GM18499 (cell line): ENCODE data around the gene LY6G6F.

Experiments
- ATAC-seq: cut with Tn5 transposase; IDR thresholded peaks from one replicate; pipeline ENCODE4 v1.9.1; 2021; ENCODE audit warnings: moderate number of reproducible peaks; ENCODE audit not compliant: insufficient read depth, unreplicated experiment

Gene LY6G6F, protein sequence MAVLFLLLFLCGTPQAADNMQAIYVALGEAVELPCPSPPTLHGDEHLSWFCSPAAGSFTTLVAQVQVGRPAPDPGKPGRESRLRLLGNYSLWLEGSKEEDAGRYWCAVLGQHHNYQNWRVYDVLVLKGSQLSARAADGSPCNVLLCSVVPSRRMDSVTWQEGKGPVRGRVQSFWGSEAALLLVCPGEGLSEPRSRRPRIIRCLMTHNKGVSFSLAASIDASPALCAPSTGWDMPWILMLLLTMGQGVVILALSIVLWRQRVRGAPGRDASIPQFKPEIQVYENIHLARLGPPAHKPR

DNA sequence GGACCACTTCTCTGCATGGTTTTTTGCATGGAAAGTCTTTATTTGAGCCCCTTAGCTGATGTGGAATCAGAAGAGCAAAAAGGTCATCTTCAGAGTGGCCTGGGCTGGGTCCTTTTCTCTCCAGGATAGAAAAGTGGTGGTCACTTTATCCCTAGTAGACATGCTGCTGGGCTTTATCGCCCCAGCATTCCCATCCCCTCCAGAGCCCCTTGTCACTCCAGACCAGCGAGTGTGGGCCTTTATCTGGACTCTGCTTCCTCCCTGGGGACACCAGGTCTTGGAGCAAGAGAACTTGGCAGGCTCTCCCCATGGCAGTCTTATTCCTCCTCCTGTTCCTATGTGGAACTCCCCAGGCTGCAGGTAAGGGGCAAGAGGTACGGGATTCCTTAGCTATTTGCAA lies at the start of gene LY6G6F:
LY6G6F (plus strand) TSS at position 268 of the 400 bp plus-strand sequence; CDS start at position 309, 41 bp downstream.
- no peak for ATAC-seq

DNA sequence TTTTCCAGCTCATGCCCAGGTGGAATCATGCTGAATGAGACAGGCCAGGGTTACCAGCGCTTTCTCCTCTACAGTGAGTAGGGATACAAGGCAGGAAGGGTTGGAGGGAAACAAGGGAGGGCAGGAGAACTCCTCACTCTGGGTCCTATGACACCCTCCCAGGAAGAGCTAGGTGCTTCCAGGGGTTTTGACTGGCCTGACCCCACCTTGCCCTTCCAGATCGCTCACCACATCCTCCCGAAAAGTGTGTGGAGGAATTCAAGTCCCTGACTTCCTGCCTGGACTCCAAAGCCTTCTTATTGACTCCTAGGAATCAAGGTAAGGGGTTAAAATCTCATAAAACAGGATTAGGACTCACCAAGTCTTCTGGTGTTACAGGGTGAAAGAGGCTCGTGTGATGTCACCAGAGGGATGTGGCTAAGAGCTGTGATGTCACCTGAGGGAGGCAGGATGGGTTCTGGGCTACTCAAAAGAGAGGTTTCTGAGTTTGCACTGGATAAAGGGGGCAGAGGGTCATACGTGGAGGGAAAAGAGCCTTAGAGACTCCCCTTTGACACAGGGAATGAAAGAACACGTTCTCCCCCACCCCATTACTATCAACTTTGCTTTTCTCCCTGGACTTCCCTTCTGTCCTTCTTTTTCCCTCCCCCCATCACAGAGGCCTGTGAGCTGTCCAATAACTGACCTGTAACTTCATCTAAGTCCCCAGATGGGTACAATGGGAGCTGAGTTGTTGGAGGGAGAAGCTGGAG lies 49.1 kb upstream of the LY6G6F start:
- no peak for ATAC-seq

DNA sequence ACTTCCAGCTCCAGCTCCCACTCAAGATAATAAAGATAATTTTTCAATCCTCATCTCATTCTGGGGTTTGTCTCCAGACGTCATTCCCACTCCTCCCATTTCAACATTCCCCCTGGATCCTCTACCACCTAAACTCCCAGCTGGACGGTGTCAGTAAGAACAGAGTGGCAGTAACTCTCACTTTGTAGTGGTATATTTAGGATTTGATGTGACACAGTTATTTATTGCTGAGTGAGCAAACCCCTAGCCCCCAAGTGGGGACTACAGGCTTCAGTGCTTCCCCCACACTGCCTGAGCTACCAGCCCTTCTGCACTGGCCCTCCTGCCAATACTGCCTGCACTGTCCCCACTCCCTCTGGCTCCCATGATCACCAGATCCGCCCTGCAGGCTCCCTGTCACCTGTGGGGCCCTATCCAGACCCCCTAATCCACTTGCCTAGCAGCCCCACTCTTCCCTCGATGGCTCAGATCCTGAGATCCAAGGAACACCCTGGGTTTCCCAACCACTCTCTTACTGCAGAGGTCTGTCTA lies 48.4 kb upstream of the LY6G6F start:
- ATAC-seq = no peak

DNA sequence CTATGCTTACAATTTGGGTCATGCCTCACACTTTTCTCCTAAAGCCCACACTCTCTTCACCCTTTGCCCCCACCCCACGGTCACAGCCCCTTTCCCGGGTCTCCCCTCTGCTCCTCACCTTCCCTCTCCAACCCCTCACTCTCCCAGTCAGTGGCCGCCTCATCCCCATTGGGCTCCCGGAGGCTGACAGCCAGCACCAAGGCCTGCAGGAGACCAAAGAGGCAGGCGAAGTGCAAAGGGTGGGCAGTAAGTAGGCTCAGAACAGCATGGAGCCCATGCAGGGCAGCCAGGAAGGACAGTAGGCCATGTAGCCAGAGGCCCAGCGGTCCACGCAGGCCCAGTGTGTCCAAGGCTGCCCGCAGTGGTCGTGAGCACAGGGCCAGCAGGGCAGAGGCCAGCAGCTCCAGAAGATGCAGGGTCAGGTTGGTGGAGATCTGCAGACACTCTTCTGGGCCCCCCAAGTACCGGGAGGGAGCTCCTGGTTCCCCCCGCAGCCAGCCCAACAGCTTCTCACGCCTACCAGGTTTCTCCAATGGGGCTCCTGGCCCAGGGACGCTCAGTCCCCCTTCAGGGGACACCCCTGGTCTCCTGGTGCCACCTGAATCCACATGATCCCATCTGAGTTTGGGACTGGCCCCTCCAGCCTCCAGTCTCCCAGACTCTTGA lies 47.5 kb upstream of the LY6G6F start:
- ATAC-seq = no peak

DNA sequence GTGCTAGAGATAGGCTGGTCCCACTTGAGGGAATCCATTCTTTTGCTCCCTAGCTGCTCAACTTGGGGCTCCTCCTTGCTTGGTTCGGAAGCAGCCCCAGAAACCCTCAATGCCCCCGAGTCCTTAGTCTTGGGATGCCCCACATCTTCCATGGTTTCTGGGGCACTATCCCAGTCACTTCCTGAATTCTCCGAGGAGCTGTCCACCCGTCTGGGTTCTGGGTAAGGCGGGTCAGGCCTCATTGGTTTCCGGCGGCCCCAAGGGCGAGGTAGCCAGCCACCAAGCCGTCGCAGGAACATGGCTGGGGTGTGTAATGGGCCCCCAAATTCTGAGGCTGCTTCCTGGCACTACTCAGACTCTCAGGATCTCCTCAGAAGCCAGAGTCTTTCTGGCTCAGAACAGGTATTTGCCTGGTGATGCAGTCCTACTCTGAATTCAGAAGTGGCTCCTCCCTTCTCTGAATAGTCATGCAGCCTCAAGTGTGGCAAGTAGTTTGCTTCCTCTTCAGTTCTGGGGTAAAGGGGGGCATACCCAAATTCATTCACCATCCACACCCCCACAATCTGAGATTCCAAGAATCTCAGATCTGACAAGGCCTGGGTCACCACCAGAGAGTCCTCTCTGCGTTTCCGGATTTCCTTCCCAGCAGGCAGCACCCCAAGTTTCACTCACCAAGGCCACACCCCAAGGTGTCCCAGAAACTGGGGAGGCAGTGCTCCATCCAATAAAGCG lies 46.9 kb upstream of the LY6G6F start:
- ATAC-seq = no peak

DNA sequence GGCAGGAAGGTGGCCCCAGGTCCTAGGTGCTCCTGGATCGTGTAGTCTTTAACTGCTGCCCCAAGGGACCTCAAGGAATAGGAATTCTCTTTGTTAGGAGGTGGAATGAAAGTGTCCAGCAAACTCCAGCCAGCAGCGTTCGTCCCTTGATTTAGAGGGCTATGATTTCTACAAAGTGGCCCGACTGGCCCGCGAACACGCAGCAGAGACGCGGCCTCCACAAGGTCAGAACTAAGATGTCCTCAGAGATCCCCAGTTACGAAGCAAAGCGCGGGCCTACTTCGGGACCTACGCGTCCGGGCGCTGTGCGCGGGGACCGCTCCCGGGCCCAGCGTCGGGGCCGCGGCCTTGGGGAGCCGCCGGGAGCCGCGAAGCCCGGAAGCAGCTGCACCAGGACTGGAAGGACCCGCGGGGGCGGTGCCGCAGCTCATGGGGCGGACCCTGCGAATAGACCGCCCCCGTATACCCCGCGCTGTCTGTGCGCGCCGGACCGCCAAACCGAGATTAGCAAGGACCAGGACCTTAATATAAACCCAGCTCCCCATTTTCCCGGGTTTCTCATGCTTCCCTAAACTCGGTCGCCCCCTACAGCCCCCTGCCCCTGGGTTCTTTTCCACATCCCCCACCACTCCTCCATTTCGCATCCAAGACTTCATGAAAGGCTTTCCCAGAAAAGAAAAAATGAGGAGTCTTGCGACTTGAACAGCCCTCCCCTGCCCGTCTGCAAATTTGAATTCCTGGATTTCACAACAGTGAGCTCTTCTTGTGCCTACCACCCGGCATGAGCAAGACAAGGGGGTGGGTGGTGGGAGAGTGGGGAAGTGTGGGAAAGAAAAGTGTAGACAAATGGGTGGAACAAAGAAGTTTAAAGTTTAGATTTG lies 46.0 kb upstream of the LY6G6F start, which contains the start of gene C6orf47:
C6orf47 (minus strand) TSS at position 398 of the 881 bp plus-strand sequence. CDS start 831 bp downstream, outside the sequence.
- no peak for ATAC-seq

DNA sequence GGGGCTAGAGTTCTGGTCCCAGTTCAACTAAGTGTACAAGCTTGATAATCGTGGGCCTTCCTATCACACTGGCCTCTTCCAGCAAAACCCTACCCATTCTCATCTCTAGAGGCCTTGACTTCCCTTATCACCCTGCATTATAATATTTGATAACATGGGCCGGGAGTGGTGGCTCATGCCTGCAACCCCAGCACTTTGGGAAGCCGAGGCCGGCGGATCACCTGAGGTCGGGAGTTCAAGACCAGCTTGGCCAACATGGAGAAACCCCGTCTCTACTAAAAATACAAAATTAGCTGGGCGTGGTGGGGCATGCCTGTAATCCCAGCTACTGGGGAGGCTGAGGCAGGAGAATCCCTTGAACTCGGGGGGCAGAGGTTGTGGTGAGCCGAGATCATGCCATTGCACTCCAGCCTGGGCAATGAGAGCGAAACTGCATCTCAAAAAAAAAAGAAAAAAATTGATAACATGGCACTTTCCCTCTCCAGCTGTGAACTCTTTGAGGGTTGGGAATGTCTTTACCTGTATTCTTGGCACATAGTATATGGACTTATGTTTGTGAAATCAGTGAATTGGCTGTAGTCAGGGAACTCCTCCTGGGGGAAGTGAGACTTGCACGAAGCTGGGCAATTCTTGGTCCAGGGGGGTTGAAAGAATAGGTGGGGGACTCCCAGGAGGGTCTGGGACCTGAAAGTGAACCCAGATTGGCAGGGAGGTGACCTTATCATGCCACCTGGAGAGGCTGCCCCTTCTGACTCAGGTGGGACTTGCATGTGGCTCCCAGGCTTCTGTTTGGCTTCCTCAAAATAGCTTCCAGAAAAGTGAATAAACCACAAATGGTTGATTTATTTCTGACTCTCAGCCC lies 45.2 kb upstream of the LY6G6F start:
- no peak for ATAC-seq

DNA sequence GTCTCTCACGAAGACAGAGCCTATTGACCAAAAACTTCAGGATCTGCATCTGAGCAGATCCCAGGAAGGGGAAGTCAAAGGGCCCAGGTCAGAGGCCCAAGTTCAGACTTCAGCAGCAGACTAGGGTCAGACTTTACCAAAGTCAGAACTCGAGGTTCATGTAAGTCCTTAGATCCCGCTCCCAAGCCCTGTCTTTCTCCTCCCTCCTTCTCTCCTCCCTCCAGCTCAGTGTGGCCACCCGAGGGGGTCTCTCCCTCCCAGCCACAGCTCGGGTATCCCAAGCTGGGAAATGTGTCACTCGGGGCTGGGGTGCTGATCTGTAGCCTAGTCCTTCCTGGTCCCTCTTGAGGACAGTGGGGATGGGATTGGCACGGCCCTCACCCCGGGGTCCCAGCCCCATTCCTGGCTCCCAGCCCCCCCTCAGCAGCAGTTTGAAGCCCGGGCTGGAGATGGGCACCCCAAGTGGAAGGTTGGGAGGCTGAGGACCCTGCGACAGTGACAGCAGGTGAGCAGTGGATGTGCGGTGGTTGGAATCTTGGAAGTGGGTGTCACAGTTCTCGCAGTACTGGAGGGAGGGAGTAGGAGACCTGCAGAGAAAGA lies 44.4 kb upstream of the LY6G6F start:
- no peak for ATAC-seq

DNA sequence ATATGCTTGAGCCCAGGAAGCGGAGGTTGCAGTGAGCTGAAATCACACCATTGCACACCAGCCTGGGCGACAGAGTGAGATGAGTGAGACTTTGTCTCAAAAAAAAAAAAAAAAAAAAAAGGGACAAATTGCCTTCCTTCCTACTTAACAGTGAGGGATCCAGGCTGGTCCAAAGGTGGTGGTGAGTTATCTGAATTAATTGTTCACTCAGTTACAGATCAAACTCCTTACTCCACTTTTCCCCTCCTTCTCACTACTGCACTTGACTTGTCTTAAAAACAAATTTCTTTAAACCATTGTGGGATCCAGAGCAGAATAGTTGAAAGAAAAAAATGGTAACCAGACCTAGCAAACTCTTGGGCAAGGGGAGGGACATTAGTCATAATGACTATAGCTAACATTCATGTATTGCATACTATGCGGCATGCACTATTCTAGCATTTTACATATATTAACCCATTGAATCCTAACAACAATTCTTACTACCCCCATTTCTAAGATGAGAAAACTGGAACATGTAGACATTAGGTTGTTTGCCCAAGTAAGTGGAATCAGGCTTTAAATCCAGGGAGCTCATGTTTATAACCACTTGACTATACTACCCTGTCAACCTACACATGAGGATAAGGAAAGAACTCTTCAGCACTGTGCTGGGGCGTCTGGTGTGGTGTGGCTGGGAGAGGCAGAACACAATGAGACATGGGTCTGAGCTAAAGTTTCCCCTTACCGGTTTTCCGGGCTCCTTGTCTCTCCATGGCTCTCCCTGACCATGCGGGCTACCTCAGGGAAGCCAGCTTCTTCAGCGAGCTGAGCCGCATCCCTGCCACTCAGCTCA lies 43.3 kb upstream of the LY6G6F start:
- no peak for ATAC-seq

DNA sequence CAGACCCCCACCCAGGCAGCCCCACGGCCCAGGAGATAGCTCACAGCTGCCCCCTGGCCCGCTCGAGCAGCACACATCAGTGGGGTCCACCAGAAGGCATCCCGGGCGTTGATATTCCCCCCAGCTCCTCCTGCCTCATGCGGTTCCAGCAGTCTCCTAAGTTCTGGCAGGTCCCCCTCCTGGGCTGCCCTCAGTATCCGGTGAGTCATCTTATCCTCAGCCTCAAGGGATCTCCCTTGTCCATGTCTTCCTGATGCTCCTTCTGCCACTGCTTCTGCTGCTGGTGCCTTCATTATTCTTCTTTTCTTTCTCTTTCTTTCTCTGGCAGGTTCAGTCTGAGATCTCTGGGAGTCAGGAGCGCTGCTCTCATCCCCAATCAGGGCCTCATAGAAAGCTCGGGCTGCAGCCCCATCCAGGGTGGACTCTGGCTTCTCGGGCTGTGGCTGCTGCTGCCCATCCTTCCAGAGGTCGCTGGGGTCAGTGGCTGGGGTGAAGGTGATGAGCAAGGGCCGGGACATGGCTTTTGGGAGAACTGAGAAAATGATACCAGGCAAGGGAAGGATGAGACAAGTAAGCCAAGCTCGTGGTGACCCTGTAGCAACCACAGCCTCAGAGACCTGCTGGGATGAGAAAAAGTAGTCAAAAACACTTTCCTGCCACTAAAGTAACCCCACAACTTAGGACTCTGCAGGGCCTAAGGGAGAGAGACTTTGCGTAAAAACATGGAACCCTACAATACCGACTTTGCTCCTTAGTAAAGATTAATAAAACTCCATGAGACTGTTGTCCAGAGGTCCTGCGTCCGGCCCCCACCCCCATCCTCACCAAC lies 42.5 kb upstream of the LY6G6F start:
- ATAC-seq = no peak

DNA sequence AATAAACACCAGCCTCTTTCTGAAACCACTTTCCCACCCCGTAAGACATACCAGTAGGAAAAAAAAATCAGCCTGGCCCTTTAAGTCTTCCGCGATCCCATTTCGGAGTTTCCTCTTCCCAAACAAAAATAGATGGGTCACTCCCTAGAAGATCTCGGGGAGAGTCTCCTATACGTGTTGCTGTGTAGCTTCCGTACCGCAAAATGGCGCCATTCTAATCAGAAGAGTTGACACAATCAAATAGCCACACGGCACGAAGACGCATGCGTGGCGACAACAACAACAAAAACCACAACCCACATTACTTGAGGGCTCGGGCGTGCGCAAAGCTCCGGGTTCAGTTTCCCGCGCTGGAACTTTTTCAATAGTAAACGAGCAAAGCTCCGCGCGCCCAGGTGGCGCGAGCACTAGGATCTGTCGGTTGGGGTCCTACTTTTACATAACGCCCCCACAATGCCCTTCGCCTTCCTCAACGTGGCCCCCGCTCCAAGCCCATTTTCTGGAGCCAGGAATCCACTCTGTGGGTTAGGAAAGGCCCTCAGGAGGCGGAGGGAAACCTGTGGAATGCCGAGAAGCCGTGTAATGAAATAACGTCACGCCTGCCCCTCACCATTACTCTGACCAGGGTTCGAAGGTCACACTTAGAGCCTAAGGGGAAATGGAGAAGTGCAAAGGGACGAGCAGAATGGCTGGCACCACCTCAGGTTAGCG lies 41.7 kb upstream of the LY6G6F start, which contains the start of gene GPANK1:
GPANK1 (minus strand) TSS at position 208 of the 711 bp plus-strand sequence. CDS start 519 bp downstream, outside the sequence.
- no peak for ATAC-seq

DNA sequence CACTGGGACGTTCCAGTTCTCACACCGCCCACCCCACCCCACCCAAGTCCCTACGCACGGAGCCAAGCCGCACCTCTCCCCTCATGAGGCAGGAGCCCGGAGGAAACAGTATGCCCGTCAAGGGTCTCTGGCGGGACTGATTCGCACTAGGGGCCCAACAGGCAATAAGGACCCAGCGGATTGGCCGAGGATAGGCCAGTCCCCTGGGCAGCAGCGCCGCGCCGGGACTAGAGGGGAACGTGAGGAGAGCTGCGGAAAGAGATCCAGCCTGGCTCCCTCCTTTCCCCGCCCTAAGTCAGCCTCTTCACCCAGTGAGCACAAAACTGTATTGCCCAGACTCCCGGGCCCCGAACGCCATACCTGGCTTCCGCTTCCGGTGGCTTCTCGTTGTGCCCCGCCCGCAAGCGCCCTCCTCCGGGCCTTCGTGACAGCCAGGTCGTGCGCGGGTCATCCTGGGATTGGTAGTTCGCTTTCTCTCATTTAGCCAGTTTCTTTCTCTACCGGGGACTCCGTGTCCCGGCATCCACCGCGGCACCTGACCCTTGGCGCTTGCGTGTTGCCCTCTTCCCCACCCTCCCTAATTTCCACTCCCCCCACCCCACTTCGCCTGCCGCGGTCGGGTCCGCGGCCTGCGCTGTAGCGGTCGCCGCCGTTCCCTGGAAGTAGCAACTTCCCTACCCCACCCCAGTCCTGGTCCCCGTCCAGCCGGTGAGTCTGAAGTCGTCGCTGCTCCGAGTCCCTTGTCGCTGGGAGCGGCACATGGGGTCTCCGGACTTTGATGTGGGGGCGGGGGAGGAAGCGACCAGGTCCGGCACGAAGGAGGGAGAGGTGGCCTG lies 40.9 kb upstream of the LY6G6F start, which contains the start of gene CSNK2B:
CSNK2B (plus strand) TSS at position 580 of the 836 bp plus-strand sequence. CDS start 752 bp downstream, outside the sequence.
- peak; percentile 51 for ATAC-seq

DNA sequence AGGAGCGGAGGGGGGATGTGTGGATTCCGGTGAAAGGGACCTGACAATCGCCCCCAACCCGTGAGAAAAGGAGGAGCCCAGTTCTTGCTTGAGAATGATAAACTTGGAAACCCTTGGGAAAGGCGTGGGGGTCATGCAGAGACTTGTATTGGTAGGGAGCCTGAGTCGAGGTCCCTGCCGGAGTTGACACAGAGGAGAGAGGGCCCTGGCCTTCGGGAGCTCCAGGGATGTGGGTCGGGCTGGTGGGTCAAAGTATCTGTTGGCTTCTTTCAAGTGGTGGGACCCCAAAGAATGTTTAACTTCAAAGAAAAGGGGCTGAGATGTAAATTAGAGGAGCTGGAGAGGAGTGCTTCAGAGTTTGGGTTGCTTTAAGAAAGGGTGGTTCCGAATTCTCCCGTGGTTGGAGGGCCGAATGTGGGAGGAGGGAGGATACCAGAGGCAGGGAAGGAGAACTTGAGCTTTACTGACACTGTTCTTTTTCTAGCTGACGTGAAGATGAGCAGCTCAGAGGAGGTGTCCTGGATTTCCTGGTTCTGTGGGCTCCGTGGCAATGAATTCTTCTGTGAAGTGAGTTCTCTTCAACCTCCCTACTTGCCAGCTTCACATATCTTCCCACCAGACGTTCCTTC lies 40.2 kb upstream of the LY6G6F start:
- ATAC-seq = no peak

DNA sequence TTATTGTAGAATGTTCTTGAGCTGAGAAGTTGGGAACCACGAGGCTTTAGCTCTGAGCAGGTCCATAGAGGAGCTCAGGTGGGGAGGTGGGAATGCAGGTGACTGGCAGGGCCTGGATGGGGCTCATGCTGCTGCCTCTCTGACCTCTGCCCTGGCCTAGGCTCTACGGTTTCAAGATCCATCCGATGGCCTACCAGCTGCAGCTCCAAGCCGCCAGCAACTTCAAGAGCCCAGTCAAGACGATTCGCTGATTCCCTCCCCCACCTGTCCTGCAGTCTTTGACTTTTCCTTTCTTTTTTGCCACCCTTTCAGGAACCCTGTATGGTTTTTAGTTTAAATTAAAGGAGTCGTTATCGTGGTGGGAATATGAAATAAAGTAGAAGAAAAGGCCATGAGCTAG lies 37.0 kb upstream of the LY6G6F start, which contains the start of gene LY6G5B:
LY6G5B (plus strand) TSS at position 301 of the 400 bp plus-strand sequence. CDS start 975 bp downstream, outside the sequence.
- ATAC-seq = no peak
